OCI-LY7 (cell line): ENCODE results near the gene AIFM3.

ENCODE experiments used
- EZH2phosphoT487 ChIP-seq: fragments of 200-600 bp; sonication (generic); IDR thresholded peaks from 2 replicates; pipeline ENCODE4 v1.6.1; 2018; ENCODE audit warnings: low read depth, borderline replicate concordance, mild to moderate bottlenecking, mixed run types, antibody characterized with exemption, low read length, moderate library complexity, mixed read lengths
- TF ChIP-seq, protein P1 (sequence below): fragments of 200-600 bp; sonication (generic); conservative IDR thresholded peaks from 2 replicates; pipeline ENCODE4 v1.5.1; 2014; ENCODE audit warnings: mild to moderate bottlenecking, antibody characterized with exemption, low read length, moderate library complexity, mixed read lengths

DNA sequence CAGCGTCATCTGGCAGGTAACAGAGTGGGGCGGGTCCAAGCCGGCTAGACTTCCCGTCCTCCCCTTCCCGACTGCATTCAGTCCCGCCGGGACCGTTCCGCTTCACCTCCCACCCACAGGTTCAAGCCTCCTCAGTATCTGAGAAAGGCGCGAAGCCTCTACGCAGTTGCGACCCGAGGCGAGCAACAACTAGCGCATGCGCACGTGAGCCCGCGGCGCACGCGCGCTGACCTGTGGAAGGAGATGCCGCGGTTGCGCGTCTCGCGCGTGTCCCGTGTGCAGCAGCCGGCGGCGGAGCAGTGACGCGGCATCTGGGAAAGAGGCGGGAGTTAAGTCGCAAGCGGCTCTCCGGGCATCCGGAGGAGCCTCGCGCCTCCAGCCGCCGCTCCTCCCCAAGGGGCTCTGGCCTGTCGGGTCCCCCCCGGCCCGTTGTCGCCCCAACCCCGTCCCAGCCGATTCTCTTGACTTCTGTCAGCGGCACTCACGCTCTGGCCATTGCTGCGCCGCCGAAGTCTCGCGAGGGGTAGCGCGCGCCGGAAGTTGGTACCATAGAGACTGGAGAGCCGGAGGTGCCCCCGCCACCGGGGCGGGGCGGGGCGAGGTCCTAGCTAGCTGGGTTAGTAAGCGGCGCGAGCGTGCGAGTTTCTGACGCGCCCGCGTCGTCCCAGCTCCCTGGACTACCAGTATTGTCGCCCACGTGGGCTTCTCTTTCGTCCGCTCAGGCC is 34.7 kb downstream of the AIFM3 start, which contains the start of gene THAP7:
- TF ChIP-seq, protein P1, sequence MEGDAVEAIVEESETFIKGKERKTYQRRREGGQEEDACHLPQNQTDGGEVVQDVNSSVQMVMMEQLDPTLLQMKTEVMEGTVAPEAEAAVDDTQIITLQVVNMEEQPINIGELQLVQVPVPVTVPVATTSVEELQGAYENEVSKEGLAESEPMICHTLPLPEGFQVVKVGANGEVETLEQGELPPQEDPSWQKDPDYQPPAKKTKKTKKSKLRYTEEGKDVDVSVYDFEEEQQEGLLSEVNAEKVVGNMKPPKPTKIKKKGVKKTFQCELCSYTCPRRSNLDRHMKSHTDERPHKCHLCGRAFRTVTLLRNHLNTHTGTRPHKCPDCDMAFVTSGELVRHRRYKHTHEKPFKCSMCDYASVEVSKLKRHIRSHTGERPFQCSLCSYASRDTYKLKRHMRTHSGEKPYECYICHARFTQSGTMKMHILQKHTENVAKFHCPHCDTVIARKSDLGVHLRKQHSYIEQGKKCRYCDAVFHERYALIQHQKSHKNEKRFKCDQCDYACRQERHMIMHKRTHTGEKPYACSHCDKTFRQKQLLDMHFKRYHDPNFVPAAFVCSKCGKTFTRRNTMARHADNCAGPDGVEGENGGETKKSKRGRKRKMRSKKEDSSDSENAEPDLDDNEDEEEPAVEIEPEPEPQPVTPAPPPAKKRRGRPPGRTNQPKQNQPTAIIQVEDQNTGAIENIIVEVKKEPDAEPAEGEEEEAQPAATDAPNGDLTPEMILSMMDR = no peak
- no peak for TF ChIP-seq EZH2phosphoT487
